ENCODE measurements around the gene REELD1. TPM values are rescaled to one million over a fixed set of nuclear protein-coding genes. Genes with fewer than 3 reads are reported as not detected.

Gene REELD1
- total and polyA plus RNA-seq, 10 of the 15 experiments (the other 5 are each of a cell fraction or from before 2014, with no cell fraction given), result 0.11 to 3.9 (median 0.62) TPM

- no peak overlapping the region for H3K4me2 ChIP-seq (ENCODE audit: control insufficient read depth, insufficient read depth)
- BruUV-seq (replicated peaks), result no TSS peak
- H3K27me3 ChIP-seq (replicated peaks in 1 of 2; ENCODE audit: control insufficient read depth in 2 of 2, insufficient read depth in 2 of 2, low read length in 1 of 2), result no peaks in the 10 kb centered on the region
- intact Hi-C loops (cut with micrococcal nuclease; ENCODE audit: unreplicated experiment), result no loop called here
- CTCF ChIA-PET, result no interaction called here
- H3K9ac ChIP-seq (ENCODE audit: control insufficient read depth, insufficient read depth, low read length), result no peak overlapping the region
- no peaks in the 10 kb centered on the region for H3K79me2 ChIP-seq (ENCODE audit: control insufficient read depth, insufficient read depth, low read length)
- 100% methylated on average over 1 of the region's 1 CpG for WGBS (ENCODE audit: insufficient coverage, insufficient replicate concordance, low lambda C conversion rate, missing lambda C conversion rate)
- H3K4me3 ChIP-seq, result no peak overlapping the region
- no peaks in the 10 kb centered on the region for H3K9me3 ChIP-seq (replicated peaks; ENCODE audit: control insufficient read depth, insufficient read depth, low read length)
- ATAC-seq (no peak), FAIRE-seq (no peak), DNase-seq (ENCODE audit: low read depth, low spot score) (no peak)
- RAD21 ChIA-PET (ENCODE audit: unreplicated experiment), result no interaction called here
- POLR2A ChIA-PET, result no interaction called here
- H3K4me1 ChIP-seq (ENCODE audit: control insufficient read depth, insufficient read depth, low read length), result no peaks in the 10 kb centered on the region
- H3K36me3 ChIP-seq (ENCODE audit: control insufficient read depth in 2 of 2, insufficient read depth in 2 of 2, low read length in 1 of 2), result 0 out of 4 replicates have a peak, but pooled peaks cover 0 to 2% of the 10 kb centered on the region in 2 experiments
- H3K27ac ChIP-seq (ENCODE audit: control insufficient read depth, insufficient read depth), result no peak overlapping the region
- in situ Hi-C loops (cut with MboI), result no loop called here
- no peak for TF ChIP-seq SMAD5 (IDR thresholded peaks at IDR 0.05; ENCODE audit: low read depth)
- TF ChIP-seq IRF5 (IDR thresholded peaks at IDR 0.05; ENCODE audit: borderline replicate concordance), result no peak
- TF ChIP-seq RAD21 (IDR thresholded peaks at IDR 0.05; ENCODE audit: insufficient read depth, low read depth, low read length), result no peak
- no peak for TF ChIP-seq SUZ12 (IDR thresholded peaks at IDR 0.05; ENCODE audit: unreplicated experiment)
- no peak for TF ChIP-seq HDGF (IDR thresholded peaks at IDR 0.05)
- no peak overlapping the region for H2AFZ ChIP-seq (ENCODE audit: control insufficient read depth, low read depth, low read length)
- SMC1A ChIA-PET (ENCODE audit: uncharacterized antibody, unreplicated experiment), result no interaction called here
- no peaks in the 10 kb centered on the region for H4K20me1 ChIP-seq (ENCODE audit: control insufficient read depth, insufficient read depth)
Measured at GRCh38 chr4:146256328-146256727, 42.0 kb downstream of the REELD1 start.

GRCh38 chr4:146257511-146257910, 43.2 kb downstream of the REELD1 start:
- Histone ChIP-seq H3K9me3 (replicated peaks; ENCODE audit: control insufficient read depth, insufficient read depth, low read length) (no peaks in the 10 kb centered on the region), H3K27me3 (replicated peaks in 1 of 2; ENCODE audit: control insufficient read depth in 2 of 2, insufficient read depth in 2 of 2, low read length in 1 of 2) (no peaks in the 10 kb centered on the region), H3K4me2 (ENCODE audit: control insufficient read depth, insufficient read depth) (no peak overlapping the region), H3K27ac (ENCODE audit: control insufficient read depth, insufficient read depth) (no peak overlapping the region), H3K4me1 (ENCODE audit: control insufficient read depth, insufficient read depth, low read length) (no peaks in the 10 kb centered on the region), H2AFZ (ENCODE audit: control insufficient read depth, low read depth, low read length) (no peak overlapping the region), H3K79me2 (ENCODE audit: control insufficient read depth, insufficient read depth, low read length) (no peaks in the 10 kb centered on the region), H4K20me1 (ENCODE audit: control insufficient read depth, insufficient read depth) (no peaks in the 10 kb centered on the region), H3K36me3 (ENCODE audit: control insufficient read depth in 2 of 2, insufficient read depth in 2 of 2, low read length in 1 of 2) (no peaks in the 10 kb centered on the region), H3K4me3 (no peak overlapping the region), H3K9ac (ENCODE audit: control insufficient read depth, insufficient read depth, low read length) (no peak overlapping the region)
- ChIA-PET RAD21 (ENCODE audit: unreplicated experiment) (interaction anchor here (0.9 to 2.7 kb wide), 4 partner anchors 10 to 85 kb away, joined by 3 to 11 read pairs (median 4); no protein-coding TSS in a partner anchor), SMC1A (ENCODE audit: uncharacterized antibody, unreplicated experiment) (interaction anchor here (1.1 to 3.7 kb wide), 3 partner anchors 10 to 76 kb away, joined by 3 to 21 read pairs (median 15); no protein-coding TSS in a partner anchor), CTCF (interaction anchor here (1.0 to 2.6 kb wide), 3 partner anchors 12 to 86 kb away, joined by 3 to 5 read pairs (median 5); no protein-coding TSS in a partner anchor), POLR2A (interaction anchor here (1.6 kb wide), 1 partner anchor 10 kb away, joined by 4 read pairs; no protein-coding TSS in a partner anchor)
- intact Hi-C loops (cut with micrococcal nuclease; ENCODE audit: unreplicated experiment), result no loop called here
- FAIRE-seq (no peak), ATAC-seq (no peak), DNase-seq (ENCODE audit: low read depth, low spot score) (no peak)
- 100% methylated on average over 1 of the region's 1 CpG for WGBS (ENCODE audit: insufficient coverage, insufficient replicate concordance, low lambda C conversion rate, missing lambda C conversion rate)
- no TSS peak for BruUV-seq (replicated peaks)
- in situ Hi-C loops (cut with MboI), result no loop called here
- TF ChIP-seq NR2F1 (conservative IDR thresholded peaks at IDR 0.05) (no peak), PKNOX1 (IDR thresholded peaks at IDR 0.05) (no peak), ATF3 (IDR thresholded peaks at IDR 0.05; ENCODE audit: borderline replicate concordance, extremely low read depth, low read depth, low read length) (no peak), BACH1 (IDR thresholded peaks at IDR 0.05; ENCODE audit: borderline replicate concordance) (no peak), NFYB (IDR thresholded peaks at IDR 0.05; ENCODE audit: insufficient read depth, low read depth, low read length) (no peak), HDAC2 (IDR thresholded peaks at IDR 0.05) (no peak), SUZ12 (IDR thresholded peaks at IDR 0.05; ENCODE audit: unreplicated experiment) (no peak), MTA2 (IDR thresholded peaks at IDR 0.05; ENCODE audit: low read depth) (no peak), E4F1 (IDR thresholded peaks at IDR 0.05; ENCODE audit: borderline replicate concordance, partially characterized antibody) (no peak)
